Glutamatergic neuron (in vitro differentiated cells): ENCODE measurements around the gene MCM8. TPM values are rescaled to one million over a fixed set of nuclear protein-coding genes. Genes with fewer than 3 reads are reported as not detected.

Experiments used
- DNase-seq: peaks from one replicate; pipeline ENCODE4 v3.0.0; 2022
- H3K27ac Mint-ChIP-seq: one replicate; pipeline ENCODE4 v1.8.0; 2020; ENCODE audit warnings: mild to moderate bottlenecking, mixed read lengths, inconsistent platforms; ENCODE audit not compliant: unreplicated experiment
- H3K27me3 Mint-ChIP-seq: one replicate; pipeline ENCODE4 v1.8.0; 2020; ENCODE audit warnings: mild to moderate bottlenecking, moderate library complexity, mixed read lengths, inconsistent platforms; ENCODE audit not compliant: unreplicated experiment
- H3K36me3 Mint-ChIP-seq: one replicate; pipeline ENCODE4 v1.8.0; 2020; ENCODE audit warnings: mild to moderate bottlenecking, mixed read lengths, inconsistent platforms; ENCODE audit not compliant: unreplicated experiment
- H3K4me1 Mint-ChIP-seq: one replicate; pipeline ENCODE4 v1.8.0; 2020; ENCODE audit warnings: mild to moderate bottlenecking, low read depth, mixed read lengths, inconsistent platforms; ENCODE audit not compliant: unreplicated experiment
- H3K4me3 Mint-ChIP-seq: one replicate; pipeline ENCODE4 v1.8.0; 2020; ENCODE audit warnings: mild to moderate bottlenecking, mixed read lengths, inconsistent platforms; ENCODE audit not compliant: unreplicated experiment
- H3K9me3 Mint-ChIP-seq: one replicate; pipeline ENCODE4 v1.8.0; 2020; ENCODE audit warnings: mild to moderate bottlenecking, moderate library complexity, mixed read lengths, inconsistent platforms; ENCODE audit not compliant: unreplicated experiment
- total RNA-seq: library from RNA; stranded (reverse); fragmentation: NEBNext Ultra II Directional; extraction: Animal tissue kit (Norgen Biotek cat#: 25700); gene quantifications from one replicate; pipeline ENCODE4 v1.2.1, GENCODE V29; 2021; ENCODE audit not compliant: unreplicated experiment
- TF ChIP-seq, protein P1 (sequence below): fragments of 200-600 bp; sonication (generic); IDR thresholded peaks from one replicate; pipeline ENCODE4 v1.5.0; 2021; ENCODE audit not compliant: partially characterized antibody, unreplicated experiment

Gene MCM8
- total RNA-seq, 1 donor from 2014 or later, result 10.1 TPM

- Mint-ChIP-seq H3K4me3 (no peak overlapping the region), H3K27ac (no peak overlapping the region), H3K9me3 (no peaks in the 10 kb centered on the region), H3K27me3 (peaks cover 2% of the 10 kb centered on the region), H3K36me3 (no peaks in the 10 kb centered on the region), H3K4me1 (no peaks in the 10 kb centered on the region)
- TF ChIP-seq, protein P1, sequence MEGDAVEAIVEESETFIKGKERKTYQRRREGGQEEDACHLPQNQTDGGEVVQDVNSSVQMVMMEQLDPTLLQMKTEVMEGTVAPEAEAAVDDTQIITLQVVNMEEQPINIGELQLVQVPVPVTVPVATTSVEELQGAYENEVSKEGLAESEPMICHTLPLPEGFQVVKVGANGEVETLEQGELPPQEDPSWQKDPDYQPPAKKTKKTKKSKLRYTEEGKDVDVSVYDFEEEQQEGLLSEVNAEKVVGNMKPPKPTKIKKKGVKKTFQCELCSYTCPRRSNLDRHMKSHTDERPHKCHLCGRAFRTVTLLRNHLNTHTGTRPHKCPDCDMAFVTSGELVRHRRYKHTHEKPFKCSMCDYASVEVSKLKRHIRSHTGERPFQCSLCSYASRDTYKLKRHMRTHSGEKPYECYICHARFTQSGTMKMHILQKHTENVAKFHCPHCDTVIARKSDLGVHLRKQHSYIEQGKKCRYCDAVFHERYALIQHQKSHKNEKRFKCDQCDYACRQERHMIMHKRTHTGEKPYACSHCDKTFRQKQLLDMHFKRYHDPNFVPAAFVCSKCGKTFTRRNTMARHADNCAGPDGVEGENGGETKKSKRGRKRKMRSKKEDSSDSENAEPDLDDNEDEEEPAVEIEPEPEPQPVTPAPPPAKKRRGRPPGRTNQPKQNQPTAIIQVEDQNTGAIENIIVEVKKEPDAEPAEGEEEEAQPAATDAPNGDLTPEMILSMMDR, result no peak
- DNase-seq, result no peak
Observed at GRCh38 chr20:6014957-6015356, 64.5 kb downstream of the MCM8 start.

GRCh38 chr20:6017467-6017866, 67.0 kb downstream of the MCM8 start:
- no peaks in the 10 kb centered on the region for H3K9me3 Mint-ChIP-seq
- H3K4me3 Mint-ChIP-seq, result no peak overlapping the region
- no peaks in the 10 kb centered on the region for H3K36me3 Mint-ChIP-seq
- H3K27me3 Mint-ChIP-seq, result peaks cover 2% of the 10 kb centered on the region
- TF ChIP-seq, protein P1, result no peak
- no peaks in the 10 kb centered on the region for H3K4me1 Mint-ChIP-seq
- H3K27ac Mint-ChIP-seq, result no peak overlapping the region
- DNase-seq, result no peak

DNA sequence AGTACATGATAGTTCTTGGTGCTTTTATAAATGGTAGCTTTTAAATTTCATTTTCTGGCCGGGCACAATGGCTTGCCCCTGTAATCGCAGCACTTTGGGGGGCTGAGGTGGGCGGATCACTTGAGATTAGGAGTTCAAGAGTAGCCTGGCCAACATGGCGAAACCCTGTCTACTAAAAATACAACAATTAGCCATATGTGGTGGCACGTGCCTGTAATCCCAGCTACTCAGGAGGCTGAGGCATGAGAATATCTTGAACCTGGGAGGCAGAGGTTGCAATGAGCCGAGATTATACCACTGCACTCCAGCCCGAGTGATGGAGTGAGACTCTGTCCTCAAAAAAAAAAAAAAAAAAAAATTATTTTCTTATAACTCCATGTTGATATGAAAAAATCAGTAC, 67.4 kb downstream of the MCM8 start:
- no peak for DNase-seq
- Mint-ChIP-seq H3K27ac (no peak overlapping the region), H3K36me3 (no peaks in the 10 kb centered on the region), H3K4me1 (no peaks in the 10 kb centered on the region), H3K4me3 (no peak overlapping the region), H3K9me3 (no peaks in the 10 kb centered on the region), H3K27me3 (peaks cover 2% of the 10 kb centered on the region)
- TF ChIP-seq, protein P1, result no peak

DNA sequence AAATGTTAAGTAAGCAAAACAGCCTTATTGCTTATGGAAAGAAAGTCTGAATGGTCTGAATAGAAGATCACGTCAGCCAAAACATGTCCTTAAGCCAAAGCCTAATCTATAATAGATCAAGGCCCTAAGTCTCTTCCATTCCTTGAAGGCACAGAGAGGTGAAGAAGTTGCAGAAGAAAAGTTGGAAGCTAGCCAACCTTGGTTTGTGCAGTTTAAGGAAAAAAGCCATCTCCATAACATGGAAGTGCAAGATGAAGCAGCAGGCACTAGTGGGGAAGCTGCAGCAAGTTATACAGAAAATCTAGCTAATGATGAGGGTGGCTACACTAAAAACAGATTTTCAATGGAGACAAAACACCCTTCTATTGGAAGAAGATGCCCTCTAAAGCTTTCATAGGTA, 74.3 kb downstream of the MCM8 start:
- no peak for DNase-seq
- TF ChIP-seq, protein P1, result no peak
- Mint-ChIP-seq H3K27me3 (no peaks in the 10 kb centered on the region), H3K36me3 (peaks cover 19% of the 10 kb centered on the region), H3K9me3 (peaks cover 4% of the 10 kb centered on the region), H3K27ac (no peak overlapping the region), H3K4me1 (no peaks in the 10 kb centered on the region), H3K4me3 (no peak overlapping the region)

GRCh38 chr20:6026051-6026450, 75.6 kb downstream of the MCM8 start:
- H3K27ac Mint-ChIP-seq, result no peak overlapping the region
- peaks cover 19% of the 10 kb centered on the region for H3K36me3 Mint-ChIP-seq
- no peak overlapping the region for H3K4me3 Mint-ChIP-seq
- no peaks in the 10 kb centered on the region for H3K4me1 Mint-ChIP-seq
- TF ChIP-seq, protein P1, result no peak
- H3K27me3 Mint-ChIP-seq, result no peaks in the 10 kb centered on the region
- DNase-seq, result no peak
- peaks cover 4% of the 10 kb centered on the region for H3K9me3 Mint-ChIP-seq
